CD4-positive, alpha-beta T cell (primary cell): Measurements from ENCODE around the gene OSBPL6. TPM values are rescaled to one million over a fixed set of nuclear protein-coding genes. Genes with fewer than 3 reads are reported as not detected.

Experiments used
- ATAC-seq: fragments of 200-7000 bp; cut with Tn5 transposase; one replicate; pipeline ENCODE4 v1.10.0; 2022; ENCODE audit warnings: mild to moderate bottlenecking; ENCODE audit not compliant: poor library complexity
- CTCF ChIA-PET: fragments of 350-600 bp; sonication (Branson Sonifier 250); formaldehyde crosslinking; loops from one replicate; lab custom pipeline; 2021; ENCODE audit warnings: antibody characterized with exemption, inconsistent platforms; lab: Charles Lee
- POLR2A ChIA-PET: fragments of 350-600 bp; sonication (Branson Sonifier 250); formaldehyde crosslinking; loops from one replicate; lab custom pipeline; 2021; ENCODE audit warnings: antibody characterized with exemption, inconsistent platforms; lab: Charles Lee
- DNase-seq, 14 experiments: peaks; one replicate each; pipeline ENCODE4 v3.0.0-alpha.2; 2013 to 2020; ENCODE audit warnings: mixed read lengths in 2 of 14
- H3K27ac ChIP-seq, 2 donors: one replicate each; pipeline versions ENCODE4 v1.5.1 to v1.7.0; 2013; ENCODE audit warnings: low read length in 2 of 2, low read depth in 1 of 2, mild to moderate bottlenecking in 1 of 2
- H3K27me3 ChIP-seq, 2 experiments: 1 replicate in 1 of 2; 2 replicates in 1 of 2; pipeline versions ENCODE4 v1.6.1 to v1.7.0; 2013; ENCODE audit warnings: low read length in 2 of 2, control low read depth in 1 of 2, mild to moderate bottlenecking in 1 of 2, moderate library complexity in 1 of 2; ENCODE audit not compliant: insufficient read depth in 2 of 2, control insufficient read depth in 1 of 2
- H3K36me3 ChIP-seq: one replicate; pipeline ENCODE4 v1.6.1; 2013; ENCODE audit warnings: low read length, control low read depth; ENCODE audit not compliant: insufficient read depth
- H3K4me1 ChIP-seq: one replicate; pipeline ENCODE4 v1.6.1; 2013; ENCODE audit warnings: low read length, control low read depth; ENCODE audit not compliant: insufficient read depth
- H3K4me3 ChIP-seq: one replicate; pipeline ENCODE4 v1.5.1; 2013; ENCODE audit warnings: mild to moderate bottlenecking, low read length, moderate library complexity
- H3K9me3 ChIP-seq, 2 experiments: 1 replicate in 1 of 2; 2 replicates in 1 of 2; pipeline versions ENCODE4 v1.6.1 to v1.7.0; 2013; ENCODE audit warnings: low read length in 2 of 2, mild to moderate bottlenecking in 2 of 2, control low read depth in 1 of 2, moderate library complexity in 1 of 2; ENCODE audit not compliant: control insufficient read depth in 1 of 2, insufficient read depth in 1 of 2
- H3K27ac Mint-ChIP-seq: one replicate; pipeline ENCODE4 v1.8.0; 2020; ENCODE audit warnings: mixed read lengths
- H3K27me3 Mint-ChIP-seq: one replicate; pipeline ENCODE4 v1.8.0; 2021; ENCODE audit warnings: mixed read lengths
- H3K36me3 Mint-ChIP-seq: one replicate; pipeline ENCODE4 v1.8.0; 2021; ENCODE audit warnings: low read depth, mixed read lengths
- H3K4me1 Mint-ChIP-seq: one replicate; pipeline ENCODE4 v1.8.0; 2021; ENCODE audit warnings: low read depth, mixed read lengths
- H3K4me3 Mint-ChIP-seq: one replicate; pipeline ENCODE4 v1.8.0; 2020; ENCODE audit warnings: mild to moderate bottlenecking, mixed read lengths
- H3K9me3 Mint-ChIP-seq: one replicate; pipeline ENCODE4 v1.8.0; 2020; ENCODE audit warnings: mixed read lengths
- CTCF ChIP-seq: fragments of 200-600 bp; IDR thresholded peaks from one replicate; pipeline ENCODE4 v1.8.0; 2022; ENCODE audit warnings: antibody characterized with exemption, mild to moderate bottlenecking
- intact Hi-C, 2 experiments: fragments of 100-400 bp; cut with DNase I in 1 of 2; cut with micrococcal nuclease in 1 of 2; formaldehyde crosslinking; loops; one replicate each; pipeline versions ENCODE4 v1.15.1 to v1.9.0; 2023 to 2025; cut with DNase I, micrococcal nuclease
- total RNA-seq, 174 experiments: library from RNA in 2 of 174; stranded (reverse) in 2 of 174; gene quantifications; one replicate each; pipeline ENCODE4 v1.2.3 and lab custom pipeline; 2021 to 2026

OSBPL6 gene
- total RNA-seq, 2 experiments from 2014 or later, result 0.08 to 0.11 TPM

GRCh38 chr2:178301649-178302238, 107.4 kb downstream of the OSBPL6 start:
- Histone ChIP-seq H3K27me3 (peaks cover 3% of the 10 kb centered on the region in 2 experiments), H3K4me3 (no peak overlapping the region), H3K9me3 (no peaks in the 10 kb centered on the region), H3K36me3 (no peaks in the 10 kb centered on the region), H3K4me1 (no peaks in the 10 kb centered on the region), H3K27ac (no peak overlapping the region)
- H3K4me3 Mint-ChIP-seq, result no peak overlapping the region
- ATAC-seq (no peak), DNase-seq (no peak)
- CTCF ChIA-PET, result no interaction called here
- POLR2A ChIA-PET, result no interaction called here
- H3K27me3 Mint-ChIP-seq, result peaks cover 21% of the 10 kb centered on the region
- H3K27ac Mint-ChIP-seq, result no peak overlapping the region
- intact Hi-C loops, result no loop called here
- no peaks in the 10 kb centered on the region for H3K9me3 Mint-ChIP-seq
- no peaks in the 10 kb centered on the region for H3K4me1 Mint-ChIP-seq
- H3K36me3 Mint-ChIP-seq, result no peaks in the 10 kb centered on the region
- no peak for TF ChIP-seq CTCF

- H3K4me3 Mint-ChIP-seq, result no peak overlapping the region
- Histone ChIP-seq H3K27ac (no peak overlapping the region), H3K4me1 (no peaks in the 10 kb centered on the region), H3K27me3 (no peaks in the 10 kb centered on the region), H3K36me3 (no peaks in the 10 kb centered on the region), H3K4me3 (no peak overlapping the region), H3K9me3 (no peaks in the 10 kb centered on the region)
- ChIA-PET CTCF (no interaction called here), POLR2A (no interaction called here)
- H3K36me3 Mint-ChIP-seq, result no peaks in the 10 kb centered on the region
- intact Hi-C loops, result no loop called here
- H3K4me1 Mint-ChIP-seq, result no peaks in the 10 kb centered on the region
- no peaks in the 10 kb centered on the region for H3K9me3 Mint-ChIP-seq
- peaks cover 15% of the 10 kb centered on the region for H3K27me3 Mint-ChIP-seq
- ATAC-seq (no peak), DNase-seq (no peak)
- no peak for TF ChIP-seq CTCF
- no peak overlapping the region for H3K27ac Mint-ChIP-seq
These were observed 110.0 kb downstream of the OSBPL6 start for GRCh38 chr2:178304333-178304732.

- no peaks in the 10 kb centered on the region for H3K4me1 Mint-ChIP-seq
- CTCF ChIA-PET, result no interaction called here
- ATAC-seq, result no peak
- intact Hi-C loops, result no loop called here
- POLR2A ChIA-PET, result no interaction called here
- Histone ChIP-seq H3K9me3 (no peaks in the 10 kb centered on the region), H3K27me3 (no peaks in the 10 kb centered on the region), H3K36me3 (no peaks in the 10 kb centered on the region), H3K27ac (no peak overlapping the region), H3K4me1 (no peaks in the 10 kb centered on the region), H3K4me3 (no peak overlapping the region)
- H3K9me3 Mint-ChIP-seq, result no peaks in the 10 kb centered on the region
- peak; percentile 33 for TF ChIP-seq CTCF
- no peak overlapping the region for H3K4me3 Mint-ChIP-seq
- H3K36me3 Mint-ChIP-seq, result no peaks in the 10 kb centered on the region
- no peak overlapping the region for H3K27ac Mint-ChIP-seq
- peaks cover 10% of the 10 kb centered on the region for H3K27me3 Mint-ChIP-seq
- DNase-seq, result peak in 6 of 14 experiments; percentile 2 to 28 (median 6)
These were observed 112.2 kb downstream of the OSBPL6 start for GRCh38 chr2:178306352-178307073.
